ENCODE measurements around the gene TP73. TPM values are rescaled to one million over a fixed set of nuclear protein-coding genes. Genes with fewer than 3 reads are reported as not detected.
"Not testable (repeated sequence)": the region's sequence is repeated elsewhere in the genome, so short reads cannot be mapped to it uniquely, and the experiment has no call there.

TP73 gene
- total and polyA plus RNA-seq, 9 donors, result 0.52 to 2.5 (median 1.2) TPM

DNA sequence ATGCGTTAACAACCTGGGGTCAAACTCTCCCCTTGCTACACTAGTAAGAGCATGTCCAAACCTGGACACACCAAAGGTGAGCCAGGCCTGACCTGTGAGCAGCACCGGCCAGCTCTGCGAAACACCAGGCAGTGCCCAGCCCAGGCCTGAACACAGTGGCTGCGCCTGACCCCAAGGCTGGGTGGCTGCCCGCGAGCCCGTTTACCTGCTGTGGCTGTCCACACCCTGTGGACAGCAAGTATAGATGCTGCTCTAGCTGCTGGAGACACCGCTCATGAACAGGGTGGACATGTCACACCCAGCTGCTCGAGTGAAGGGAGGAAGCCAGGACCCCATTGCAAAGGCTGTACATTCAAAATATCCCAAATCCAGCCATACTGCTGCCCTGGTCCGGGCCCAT is 92.3 kb downstream of the TP73 start:
- DNase-seq, result no peak
- H3K27ac ChIP-seq (ENCODE audit: low read length), result no peak overlapping the region
- 94% methylated on average over 9 of the region's 10 CpGs for WGBS (ENCODE audit: insufficient coverage)
- peaks cover 2% of the 10 kb centered on the region for H3K27me3 ChIP-seq (ENCODE audit: control insufficient read depth, insufficient read depth, low read length)
- H3K4me1 ChIP-seq (ENCODE audit: control insufficient read depth, insufficient read depth, low read length), result peaks cover 39% of the 10 kb centered on the region
- peaks cover 28% of the 10 kb centered on the region for H3K36me3 ChIP-seq (ENCODE audit: control insufficient read depth, insufficient read depth, low read length)
- no peaks in the 10 kb centered on the region for H3K9me3 ChIP-seq (replicated peaks; ENCODE audit: control insufficient read depth, low read depth, low read length)
- no peak overlapping the region for H3K4me3 ChIP-seq (ENCODE audit: low read length)

DNA sequence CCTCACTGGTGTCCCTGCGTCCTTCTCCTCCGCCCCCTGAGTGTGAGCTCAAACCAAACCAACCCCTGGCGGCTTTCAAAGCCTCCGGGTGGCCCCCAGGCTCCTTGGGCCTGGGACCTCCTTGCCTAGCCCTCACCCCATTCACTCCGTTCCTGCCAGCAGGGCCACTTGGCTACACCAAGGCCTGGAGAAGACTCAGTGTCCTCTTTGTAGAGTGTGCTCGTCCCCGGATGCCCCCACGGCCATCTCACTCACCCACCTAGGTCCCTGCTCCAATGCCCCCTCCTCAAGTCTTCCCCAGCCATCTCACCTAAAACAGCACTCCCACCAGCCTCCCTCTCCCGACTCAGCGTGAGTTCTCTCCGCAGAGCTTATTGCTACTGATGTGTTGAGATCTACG is 92.8 kb downstream of the TP73 start:
- H3K9me3 ChIP-seq (replicated peaks; ENCODE audit: control insufficient read depth, low read depth, low read length), result no peaks in the 10 kb centered on the region
- no peak overlapping the region for H3K4me3 ChIP-seq (ENCODE audit: low read length)
- peaks cover 24% of the 10 kb centered on the region for H3K36me3 ChIP-seq (ENCODE audit: control insufficient read depth, insufficient read depth, low read length)
- 93% methylated on average over 11 of the region's 12 CpGs for WGBS (ENCODE audit: insufficient coverage)
- peaks cover 2% of the 10 kb centered on the region for H3K27me3 ChIP-seq (ENCODE audit: control insufficient read depth, insufficient read depth, low read length)
- no peak overlapping the region for H3K27ac ChIP-seq (ENCODE audit: low read length)
- peaks cover 37% of the 10 kb centered on the region for H3K4me1 ChIP-seq (ENCODE audit: control insufficient read depth, insufficient read depth, low read length)
- DNase-seq, result no peak

DNA sequence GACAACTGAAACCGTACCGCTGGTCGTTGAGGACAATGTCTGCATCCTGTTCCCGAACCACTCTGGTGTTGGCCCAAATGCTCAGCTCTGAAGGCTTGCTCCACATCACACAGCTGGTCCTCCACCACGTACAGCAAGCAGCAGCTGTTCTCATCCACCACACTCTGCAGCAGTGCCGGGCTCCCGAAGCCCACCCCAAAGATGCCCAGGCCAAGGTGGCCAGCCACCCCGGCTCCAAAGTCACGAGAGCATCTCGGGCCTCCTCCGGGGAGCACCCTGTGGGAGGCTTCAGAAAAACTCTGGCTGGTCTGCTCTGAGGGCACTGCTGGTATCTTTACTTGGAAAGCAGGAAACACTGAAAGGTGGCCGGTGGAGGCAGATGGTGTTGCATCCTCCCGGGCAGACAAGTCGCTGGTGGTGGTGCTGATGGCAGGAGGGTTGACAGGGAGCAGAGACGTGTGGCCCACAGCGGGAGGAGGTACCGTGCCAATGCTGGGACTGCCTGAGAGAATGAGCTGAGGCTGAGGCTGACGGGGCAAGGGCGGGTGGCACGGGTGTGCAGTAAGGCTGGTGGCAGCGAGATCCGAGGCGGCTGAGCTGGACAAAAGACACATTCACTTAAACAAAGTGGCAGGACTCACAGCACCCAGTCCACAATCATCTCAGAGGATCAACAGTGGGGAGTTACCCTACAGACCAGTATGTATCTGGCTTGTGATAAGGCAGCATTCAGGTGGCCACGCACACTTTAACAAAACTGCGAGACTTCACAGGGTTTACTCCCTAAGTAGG is 93.5 kb downstream of the TP73 start:
- H3K9me3 ChIP-seq (replicated peaks; ENCODE audit: control insufficient read depth, low read depth, low read length), result no peaks in the 10 kb centered on the region
- no peak for DNase-seq
- 73% methylated on average over 22 of the region's 25 CpGs for WGBS (ENCODE audit: insufficient coverage)
- peaks cover 31% of the 10 kb centered on the region for H3K4me1 ChIP-seq (ENCODE audit: control insufficient read depth, insufficient read depth, low read length)
- H3K4me3 ChIP-seq (ENCODE audit: low read length), result no peak overlapping the region
- no peak overlapping the region for H3K27ac ChIP-seq (ENCODE audit: low read length)
- peaks cover 6% of the 10 kb centered on the region for H3K27me3 ChIP-seq (ENCODE audit: control insufficient read depth, insufficient read depth, low read length)
- peaks cover 23% of the 10 kb centered on the region for H3K36me3 ChIP-seq (ENCODE audit: control insufficient read depth, insufficient read depth, low read length)

DNA sequence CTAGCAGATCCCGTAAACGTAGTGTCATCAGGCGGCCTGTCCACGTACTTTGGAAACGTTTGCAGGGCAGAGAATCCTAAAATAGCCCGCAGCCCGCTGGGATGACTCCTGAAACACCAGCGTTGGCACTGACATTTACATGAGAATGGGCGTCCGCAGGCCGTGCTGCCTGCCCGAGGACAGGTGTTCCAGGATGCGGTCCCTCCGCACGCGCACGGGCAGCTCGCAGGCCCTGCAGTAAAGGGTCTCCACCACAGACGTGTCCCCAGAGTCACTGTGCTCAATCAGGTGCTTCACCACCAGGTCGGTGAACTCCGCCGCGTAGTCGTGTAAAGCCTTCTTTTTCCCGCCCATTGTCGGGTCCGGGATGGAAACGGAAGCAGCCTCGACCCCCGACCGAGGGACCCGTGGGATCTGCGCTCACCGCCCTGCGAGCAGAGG is 94.1 kb downstream of the TP73 start:
- no peak for DNase-seq
- no peak overlapping the region for H3K27ac ChIP-seq (ENCODE audit: low read length)

DNA sequence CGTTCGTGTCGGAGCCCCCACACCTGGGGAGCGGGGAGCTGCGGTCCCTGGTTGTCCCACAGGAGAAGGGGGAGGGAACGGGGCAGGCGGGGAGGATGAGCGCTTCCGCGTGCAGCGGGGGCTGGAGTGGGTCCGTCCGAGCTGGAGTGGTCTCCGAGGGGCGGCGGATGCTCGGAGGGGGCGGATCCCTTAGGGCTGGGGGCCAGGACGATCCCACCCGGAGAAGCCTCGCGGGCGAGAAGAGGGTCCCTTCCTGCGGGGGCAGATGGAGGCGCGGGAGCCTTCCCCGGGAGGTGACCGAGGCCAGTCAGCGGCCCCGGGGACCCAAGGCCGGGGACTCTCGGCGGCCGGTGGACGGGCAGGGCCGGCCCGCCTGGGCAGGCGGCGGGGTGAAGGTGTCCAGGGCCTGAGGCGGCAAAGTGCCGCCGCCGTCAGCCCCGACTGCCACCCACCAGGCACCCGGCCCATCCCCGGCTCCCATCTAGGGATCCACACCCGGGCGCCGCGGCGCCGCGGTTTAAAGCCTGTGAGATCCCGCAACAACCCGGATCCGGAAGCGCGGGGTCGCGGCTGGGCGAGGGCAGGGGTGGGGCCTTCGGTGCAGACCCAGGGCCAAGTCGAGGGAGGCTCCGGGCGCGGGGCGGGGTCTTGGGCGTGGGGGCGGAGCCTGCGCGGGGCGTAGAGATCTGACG is 94.7 kb downstream of the TP73 start:
- peak; percentile 89 for DNase-seq
- H3K9me3 ChIP-seq (replicated peaks; ENCODE audit: control insufficient read depth, low read depth, low read length), result no peaks in the 10 kb centered on the region
- H3K27me3 ChIP-seq (ENCODE audit: control insufficient read depth, insufficient read depth, low read length), result peaks cover 6% of the 10 kb centered on the region
- no peak overlapping the region for H3K27ac ChIP-seq (ENCODE audit: low read length)
- H3K4me1 ChIP-seq (ENCODE audit: control insufficient read depth, insufficient read depth, low read length), result peaks cover 28% of the 10 kb centered on the region
- WGBS (ENCODE audit: insufficient coverage), result under 1% methylated on average over 72 of the region's 73 CpGs
- peaks cover 13% of the 10 kb centered on the region for H3K36me3 ChIP-seq (ENCODE audit: control insufficient read depth, insufficient read depth, low read length)
- peak overlapping the region; percentile 60 for H3K4me3 ChIP-seq (ENCODE audit: low read length)

More for the DNA sequence above, 94.1 kb downstream of the TP73 start:
- Histone ChIP-seq H3K27me3 (ENCODE audit: control insufficient read depth, insufficient read depth, low read length) (peaks cover 6% of the 10 kb centered on the region), H3K9me3 (replicated peaks; ENCODE audit: control insufficient read depth, low read depth, low read length) (no peaks in the 10 kb centered on the region), H3K36me3 (ENCODE audit: control insufficient read depth, insufficient read depth, low read length) (peaks cover 19% of the 10 kb centered on the region), H3K4me3 (ENCODE audit: low read length) (peak overlapping the region; percentile 60), H3K4me1 (ENCODE audit: control insufficient read depth, insufficient read depth, low read length) (peaks cover 28% of the 10 kb centered on the region)
- 7% methylated on average over 35 of the region's 35 CpGs for WGBS (ENCODE audit: insufficient coverage)

DNA sequence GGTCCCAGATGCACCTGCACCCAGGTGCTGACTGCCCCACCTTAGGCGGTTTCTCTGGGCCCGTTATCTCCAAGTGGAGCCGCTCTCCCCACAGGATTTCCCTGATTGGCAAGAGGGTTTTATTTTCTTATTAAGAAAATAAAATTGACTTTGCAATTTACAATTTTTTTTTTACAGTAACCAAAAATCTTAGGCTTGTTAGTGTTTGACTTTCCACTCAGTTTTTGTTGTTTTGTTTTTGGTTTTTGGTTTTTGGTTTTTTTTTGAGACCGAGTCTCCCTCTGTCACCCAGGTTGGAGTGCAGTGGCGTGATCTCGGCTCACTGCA is 95.2 kb downstream of the TP73 start:
- Histone ChIP-seq H3K4me3 (ENCODE audit: low read length) (peak overlapping the region; percentile 60), H3K4me1 (ENCODE audit: control insufficient read depth, insufficient read depth, low read length) (peaks cover 28% of the 10 kb centered on the region), H3K36me3 (ENCODE audit: control insufficient read depth, insufficient read depth, low read length) (peaks cover 8% of the 10 kb centered on the region), H3K9me3 (replicated peaks; ENCODE audit: control insufficient read depth, low read depth, low read length) (no peaks in the 10 kb centered on the region), H3K27ac (ENCODE audit: low read length) (no peak overlapping the region), H3K27me3 (ENCODE audit: control insufficient read depth, insufficient read depth, low read length) (peaks cover 8% of the 10 kb centered on the region)
- no peak for DNase-seq
- 60% methylated on average over 1 of the region's 6 CpGs for WGBS (ENCODE audit: insufficient coverage)

DNA sequence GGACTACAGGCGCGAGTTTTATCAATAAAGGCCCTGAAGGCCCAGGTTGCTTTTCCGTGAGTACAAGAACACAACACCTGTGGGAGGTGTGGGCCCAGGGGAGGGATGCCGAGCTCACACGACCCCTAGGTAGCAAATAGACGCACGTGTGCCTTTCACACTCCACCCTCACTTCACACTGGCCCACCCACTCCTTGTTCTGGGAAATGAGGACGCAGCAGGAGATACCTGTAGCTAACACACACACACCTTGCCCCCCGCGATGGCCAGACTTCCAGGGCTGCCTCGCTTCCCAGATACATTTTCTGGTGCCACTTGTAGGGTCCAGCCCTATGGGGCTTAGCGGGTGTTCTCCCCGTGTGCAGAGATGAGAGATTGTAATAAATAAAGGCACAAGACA is 95.6 kb downstream of the TP73 start:
- Histone ChIP-seq H3K27ac (ENCODE audit: low read length) (no peak overlapping the region), H3K36me3 (ENCODE audit: control insufficient read depth, insufficient read depth, low read length) (peaks cover 4% of the 10 kb centered on the region), H3K9me3 (replicated peaks; ENCODE audit: control insufficient read depth, low read depth, low read length) (no peaks in the 10 kb centered on the region), H3K4me1 (ENCODE audit: control insufficient read depth, insufficient read depth, low read length) (peaks cover 28% of the 10 kb centered on the region), H3K27me3 (ENCODE audit: control insufficient read depth, insufficient read depth, low read length) (peaks cover 8% of the 10 kb centered on the region), H3K4me3 (ENCODE audit: low read length) (no peak overlapping the region)
- no peak for DNase-seq
- WGBS (ENCODE audit: insufficient coverage), result 100% methylated on average over 2 of the region's 13 CpGs

DNA sequence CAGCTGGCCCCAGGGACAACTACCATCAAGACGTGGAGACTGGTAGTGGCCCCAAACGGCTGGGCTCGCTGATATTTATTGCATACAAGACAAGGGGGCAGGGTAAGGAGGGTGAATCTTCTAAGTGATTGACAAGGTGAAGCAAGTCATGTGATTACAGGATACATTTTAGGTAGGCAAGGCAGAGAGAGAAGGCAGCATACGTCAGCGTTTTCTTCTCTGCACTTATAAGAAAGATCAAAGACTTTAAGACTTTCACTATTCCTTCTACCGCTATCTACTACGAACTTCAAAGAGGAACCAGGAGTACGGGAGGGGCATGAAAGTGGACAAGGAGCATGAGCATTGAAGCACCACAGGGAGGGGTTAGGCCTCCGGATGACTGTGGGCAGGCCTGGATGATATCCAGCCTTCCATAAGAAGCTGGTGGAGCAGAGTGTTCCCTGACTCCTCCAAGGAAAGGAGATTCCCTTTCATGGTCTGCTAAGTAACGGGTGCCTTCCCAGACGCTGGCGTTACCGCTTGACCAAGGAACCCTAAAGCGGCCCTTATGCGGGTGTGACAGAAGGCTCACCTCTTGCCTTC is 96.1 kb downstream of the TP73 start:
- not testable (repeated sequence) for H3K27ac ChIP-seq (ENCODE audit: low read length); H3K4me3 ChIP-seq (ENCODE audit: low read length); H3K36me3 ChIP-seq (ENCODE audit: control insufficient read depth, insufficient read depth, low read length); H3K9me3 ChIP-seq (replicated peaks; ENCODE audit: control insufficient read depth, low read depth, low read length); H3K27me3 ChIP-seq (ENCODE audit: control insufficient read depth, insufficient read depth, low read length); DNase-seq
- WGBS (ENCODE audit: insufficient coverage), result 60% methylated on average over 1 of the region's 15 CpGs
- H3K4me1 ChIP-seq (ENCODE audit: control insufficient read depth, insufficient read depth, low read length), result peaks cover 28% of the 10 kb centered on the region

DNA sequence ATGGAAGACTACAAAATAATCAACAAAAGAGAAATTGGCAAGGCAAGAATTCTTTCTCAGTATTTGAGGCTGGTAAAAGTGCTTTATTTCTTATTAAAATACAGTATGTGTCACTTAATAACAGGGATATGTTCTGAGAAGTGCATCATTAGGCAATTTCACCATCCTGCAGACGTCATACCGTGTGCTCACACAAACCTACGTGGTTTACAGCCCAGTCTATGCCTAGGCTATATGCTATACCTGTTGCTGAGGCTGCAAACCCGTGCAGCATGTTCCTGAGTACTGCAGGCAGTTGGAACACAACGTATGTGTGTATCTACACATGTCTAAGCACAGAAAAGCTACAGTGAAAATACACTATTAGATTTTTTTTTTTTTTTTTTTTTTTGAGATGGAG is 97.2 kb downstream of the TP73 start:
- no peaks in the 10 kb centered on the region for H3K9me3 ChIP-seq (replicated peaks; ENCODE audit: control insufficient read depth, low read depth, low read length)
- H3K4me3 ChIP-seq (ENCODE audit: low read length), result no peak overlapping the region
- H3K36me3 ChIP-seq (ENCODE audit: control insufficient read depth, insufficient read depth, low read length), result no peaks in the 10 kb centered on the region
- H3K27ac ChIP-seq (ENCODE audit: low read length), result no peak overlapping the region
- WGBS (ENCODE audit: insufficient coverage), result no CpG with 5 or more reads among the region's 5 CpGs
- H3K27me3 ChIP-seq (ENCODE audit: control insufficient read depth, insufficient read depth, low read length), result peaks cover 8% of the 10 kb centered on the region
- H3K4me1 ChIP-seq (ENCODE audit: control insufficient read depth, insufficient read depth, low read length), result peaks cover 35% of the 10 kb centered on the region
- DNase-seq, result no peak

DNA sequence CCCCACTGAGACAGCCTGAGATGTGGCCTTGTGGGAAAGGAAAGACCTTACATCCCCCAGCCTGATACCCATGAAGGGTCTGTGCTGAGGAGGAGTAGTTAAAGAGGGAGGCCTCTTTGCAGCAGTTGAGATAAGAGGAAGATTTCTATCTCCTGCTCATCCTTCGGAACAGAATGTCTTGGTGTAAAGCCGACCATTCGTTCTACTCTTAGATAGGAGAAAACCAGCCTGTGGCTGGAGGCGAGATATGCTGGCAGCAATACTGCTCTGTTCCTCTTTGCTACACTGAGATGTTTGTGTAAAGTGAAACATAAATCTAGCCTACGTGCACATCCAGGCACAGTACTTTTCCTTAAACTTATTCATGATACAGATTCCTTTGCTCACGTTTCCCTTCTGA is 98.4 kb downstream of the TP73 start:
- peaks cover 25% of the 10 kb centered on the region for H3K4me1 ChIP-seq (ENCODE audit: control insufficient read depth, insufficient read depth, low read length)
- H3K27me3 ChIP-seq (ENCODE audit: control insufficient read depth, insufficient read depth, low read length), result peaks cover 8% of the 10 kb centered on the region
- no peak overlapping the region for H3K27ac ChIP-seq (ENCODE audit: low read length)
- H3K4me3 ChIP-seq (ENCODE audit: low read length), result no peak overlapping the region
- no peaks in the 10 kb centered on the region for H3K36me3 ChIP-seq (ENCODE audit: control insufficient read depth, insufficient read depth, low read length)
- H3K9me3 ChIP-seq (replicated peaks; ENCODE audit: control insufficient read depth, low read depth, low read length), result no peaks in the 10 kb centered on the region
- 8% methylated on average over 1 of the region's 6 CpGs for WGBS (ENCODE audit: insufficient coverage)
- DNase-seq, result no peak

Data from muscle of leg (tissue), 11 donors.